ENCODE results near the gene CAMK2G.

DNA sequence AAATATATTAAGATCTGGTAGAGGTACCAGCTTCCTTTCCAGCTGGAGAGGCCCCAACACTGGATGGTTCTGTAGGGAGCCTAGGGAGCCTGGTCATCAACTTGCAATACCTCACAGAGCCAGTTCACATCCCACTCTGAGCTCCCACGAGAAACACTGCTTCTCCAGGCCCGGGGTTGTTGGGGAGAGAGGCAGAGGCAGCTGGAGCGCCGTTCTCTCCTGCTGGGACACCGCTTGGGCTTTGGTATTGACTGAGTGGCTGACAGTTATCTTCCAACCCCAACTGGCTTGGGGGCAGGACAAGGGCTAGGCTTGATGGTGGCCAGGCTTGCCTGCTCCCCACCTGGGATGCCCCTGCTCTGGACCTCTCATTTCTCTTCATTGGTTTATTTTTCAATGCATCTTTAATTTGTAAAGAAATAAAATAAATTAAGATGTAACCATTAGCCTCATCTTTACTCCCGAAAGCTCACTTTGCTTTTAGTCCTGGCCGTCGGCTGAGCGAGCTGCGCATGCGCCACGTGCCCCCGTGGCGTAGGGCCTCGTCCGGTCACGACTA lies 102.6 kb downstream of the CAMK2G start:
- TF ChIP-seq CTCF (IDR thresholded peaks at IDR 0.05; ENCODE audit: insufficient read depth, low read length, poor library complexity, severe bottlenecking) (no peak), EZH2phosphoT487 (conservative IDR thresholded peaks at IDR 0.05; ENCODE audit: low read length) (no peak)

Measured in SU-DHL-6 (cell line).